NCI-H2171 treated with DMSO at 0.1 percent for 48 hours (cell line): ENCODE measurements around the gene JARID2.

Experiments used
- DNase-seq: peaks from one replicate; lab custom pipeline; 2025; lab: John Stamatoyannopoulos, UW

The JARID2 gene

GRCh38 chr6:15335916-15336315 lies 90.0 kb downstream of the JARID2 start:
- no peak for DNase-seq

GRCh38 chr6:15336900-15337560 lies 91.2 kb downstream of the JARID2 start:
- peak; percentile 63 for DNase-seq

GRCh38 chr6:15337582-15337981 lies 91.7 kb downstream of the JARID2 start:
- no peak for DNase-seq

- peak; percentile 67 for DNase-seq
Observed at GRCh38 chr6:15338476-15338875, 92.6 kb downstream of the JARID2 start.

DNA sequence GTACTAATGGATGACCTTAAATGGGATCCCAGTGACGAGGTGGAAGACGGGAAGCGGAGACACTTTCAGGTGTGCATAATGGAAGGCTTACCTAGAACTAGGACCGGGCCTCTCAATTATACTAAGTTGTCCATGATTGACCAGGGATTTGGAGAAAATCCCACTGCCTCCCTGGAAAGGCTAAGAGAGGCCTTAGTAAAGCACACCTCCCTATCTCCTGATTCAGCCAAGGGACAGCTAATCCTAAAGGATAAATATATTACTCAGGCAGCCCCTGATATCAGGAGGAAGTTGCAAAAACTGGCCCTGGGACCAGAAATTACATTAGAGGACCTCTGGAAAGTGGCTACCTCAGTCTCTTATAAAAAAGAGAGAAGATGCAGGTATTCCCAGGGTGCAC lies 93.2 kb downstream of the JARID2 start:
- DNase-seq, result no peak

GRCh38 chr6:15340105-15340601 lies 94.3 kb downstream of the JARID2 start:
- DNase-seq, result no peak

- no peak for DNase-seq
Observed at GRCh38 chr6:15340775-15341174, 94.9 kb downstream of the JARID2 start.

GRCh38 chr6:15341311-15342001 lies 95.6 kb downstream of the JARID2 start:
- DNase-seq, result no peak

GRCh38 chr6:15342114-15342513 lies 96.2 kb downstream of the JARID2 start:
- no peak for DNase-seq

- DNase-seq, result peak; percentile 52
Observed at GRCh38 chr6:15343490-15344191, 97.8 kb downstream of the JARID2 start.

DNA sequence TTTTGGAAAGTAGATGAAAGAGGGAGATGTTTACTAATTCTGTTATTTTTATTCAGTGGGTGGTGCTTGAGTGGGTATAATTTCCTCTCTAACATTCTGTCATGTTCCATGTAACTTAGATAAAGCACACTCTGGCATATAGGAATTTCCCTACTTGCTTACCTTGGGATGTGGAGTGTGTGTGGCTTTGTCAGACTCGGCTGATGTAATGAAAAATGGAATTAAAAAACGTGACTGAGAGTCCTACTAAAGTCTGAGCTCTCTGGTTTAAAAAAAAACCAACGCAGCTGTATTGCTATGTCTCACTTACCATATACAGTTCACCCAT lies 98.3 kb downstream of the JARID2 start:
- no peak for DNase-seq

- DNase-seq, result no peak
Observed at GRCh38 chr6:15344831-15345230, 99.0 kb downstream of the JARID2 start.

GRCh38 chr6:15346315-15346714 lies 100.4 kb downstream of the JARID2 start:
- DNase-seq, result no peak

DNA sequence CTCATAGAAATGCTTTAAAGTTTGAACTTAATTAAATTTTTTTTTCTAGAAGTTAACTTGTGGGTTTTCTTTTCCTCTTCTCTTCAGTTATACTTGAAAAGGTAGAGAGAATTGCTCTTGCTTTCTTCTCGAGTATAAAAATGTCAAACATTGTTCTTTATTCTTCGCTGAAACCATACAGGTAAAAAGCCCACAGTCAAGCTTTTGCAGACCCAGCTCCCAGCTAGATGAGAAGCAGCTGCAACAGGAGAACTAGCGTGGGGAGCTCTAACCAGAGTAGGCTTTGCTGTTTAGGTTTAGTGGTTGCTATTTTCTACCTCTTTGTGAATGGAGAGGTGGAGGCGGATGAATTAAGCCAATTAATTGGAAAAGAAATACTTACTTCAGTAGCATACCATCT lies 102.7 kb downstream of the JARID2 start:
- DNase-seq, result no peak

DNA sequence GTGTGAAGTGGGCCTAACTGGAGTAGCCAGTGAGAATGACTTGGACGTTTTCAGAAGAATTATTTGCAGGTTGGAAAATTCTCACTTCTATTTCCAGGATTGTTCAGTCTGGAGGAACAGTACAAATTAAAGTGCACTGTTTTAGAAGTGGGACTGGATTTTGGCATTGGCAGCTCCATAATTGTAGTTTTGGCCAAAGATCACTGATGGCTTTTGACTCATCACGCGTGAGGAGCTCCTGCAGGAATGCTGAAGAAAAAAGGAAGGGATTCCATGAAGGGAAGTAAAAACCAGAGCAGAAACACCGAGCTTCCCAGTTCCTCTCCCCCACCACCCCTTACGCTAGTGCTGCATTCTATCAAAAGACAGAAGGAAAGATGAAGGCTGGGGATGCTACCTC lies 103.5 kb downstream of the JARID2 start:
- DNase-seq, result no peak

GRCh38 chr6:15350386-15351083 lies 104.7 kb downstream of the JARID2 start:
- no peak for DNase-seq

DNA sequence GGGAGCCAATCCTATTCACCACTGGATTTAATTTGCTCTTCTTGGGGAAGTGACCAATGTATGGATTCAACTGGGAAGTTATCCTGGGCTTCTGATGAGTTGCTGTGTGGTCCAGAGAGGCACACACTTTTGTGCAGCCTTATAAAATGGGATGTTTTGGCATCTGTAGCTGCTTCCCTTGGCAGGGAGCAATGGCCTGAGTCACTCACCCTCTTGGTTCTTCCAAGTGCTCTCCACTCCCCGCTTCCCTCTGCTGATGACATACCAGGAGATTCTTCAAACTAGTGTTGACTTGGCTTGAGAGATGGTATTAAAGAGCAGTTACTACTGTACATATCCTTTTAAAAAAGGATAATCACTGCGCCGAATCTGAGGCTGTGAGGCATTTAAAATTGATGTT lies 105.8 kb downstream of the JARID2 start:
- DNase-seq, result no peak

- no peak for DNase-seq
Observed at GRCh38 chr6:15352220-15352619, 106.4 kb downstream of the JARID2 start.

- peak; percentile 74 for DNase-seq
Observed at GRCh38 chr6:15352845-15353244, 107.0 kb downstream of the JARID2 start.

DNA sequence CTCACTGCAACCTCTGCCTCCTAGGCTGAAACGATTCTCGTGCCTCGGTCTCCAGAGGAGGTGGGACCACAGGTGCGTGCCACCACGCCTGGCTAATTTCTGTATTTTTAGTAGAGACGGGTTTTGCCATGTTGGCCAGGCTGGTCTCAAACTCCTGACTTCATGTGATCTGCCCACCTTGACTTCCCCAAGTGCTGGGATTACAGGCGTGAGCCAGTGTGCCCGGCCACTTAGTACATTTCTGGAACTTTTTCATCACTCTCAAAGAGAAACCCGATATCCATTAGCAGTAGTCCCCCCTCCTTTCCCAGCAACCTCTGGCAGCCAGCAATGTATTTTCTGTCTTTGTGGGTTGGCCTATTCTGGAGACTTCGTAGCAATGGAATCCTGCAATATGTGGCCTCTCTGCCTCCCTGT lies 109.8 kb downstream of the JARID2 start:
- peak; percentile 66 for DNase-seq

- no peak for DNase-seq
Observed at GRCh38 chr6:15356179-15356578, 110.3 kb downstream of the JARID2 start.

DNA sequence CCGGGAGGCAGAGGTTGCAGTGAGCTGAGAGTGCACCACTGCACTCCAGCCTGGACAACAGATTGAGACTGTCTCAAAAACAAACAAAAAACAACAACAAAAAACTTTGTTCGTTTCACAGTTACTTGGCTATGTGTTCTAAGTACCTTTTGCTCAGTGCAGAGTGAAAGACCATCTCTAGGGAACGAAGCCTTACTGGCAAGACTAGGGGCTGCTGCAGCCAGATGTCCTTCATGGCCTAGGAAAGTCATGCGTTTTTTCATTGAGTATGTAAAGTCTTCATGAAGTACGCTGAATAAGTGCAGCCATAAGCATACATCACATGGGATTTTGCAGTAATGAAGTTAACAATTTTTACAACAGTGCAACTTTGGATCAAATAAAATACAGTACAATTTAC lies 111.1 kb downstream of the JARID2 start:
- peak; percentile 31 for DNase-seq

GRCh38 chr6:15357782-15358181 lies 111.9 kb downstream of the JARID2 start:
- no peak for DNase-seq
